GM06990 (cell line): ENCODE data around the gene GADD45B.
"Not testable (repeated sequence)": the region's sequence is repeated elsewhere in the genome, so short reads cannot be mapped to it uniquely, and the experiment has no call there.

Experiments used
- DNase-seq: peaks from one replicate; pipeline ENCODE4 v3.0.0-alpha.2; 2011; ENCODE audit not compliant: insufficient read length; ENCODE audit errors: extremely low read depth
- H3K27me3 ChIP-seq: replicated peaks from 2 replicates; pipeline ENCODE4 v1.6.0; 2011; ENCODE audit warnings: low read length; ENCODE audit not compliant: control insufficient read depth, insufficient read depth
- H3K36me3 ChIP-seq: 2 replicates; pipeline ENCODE4 v1.5.1; 2011; ENCODE audit warnings: low read length; ENCODE audit not compliant: control insufficient read depth, insufficient read depth
- H3K4me3 ChIP-seq: replicated peaks from 2 replicates; pipeline ENCODE4 v1.5.1; 2011; ENCODE audit warnings: low read depth, mild to moderate bottlenecking, control low read depth, low read length
- CTCF ChIP-seq: IDR thresholded peaks from 2 replicates; pipeline ENCODE4 v1.5.1; 2011; ENCODE audit warnings: low read length, control low read depth, mild to moderate bottlenecking, inconsistent platforms; ENCODE audit not compliant: insufficient read depth, poor library complexity, severe bottlenecking

The GADD45B gene

GRCh38 chr19:2512523-2513431 is 36.9 kb downstream of the GADD45B start:
- H3K4me3 ChIP-seq: no peak overlapping the region
- TF ChIP-seq CTCF: no peak
- no peaks in the 10 kb centered on the region for H3K27me3 ChIP-seq
- DNase-seq: no peak
- H3K36me3 ChIP-seq: no peaks in the 10 kb centered on the region; the same call in 1 of the 2 replicates

GRCh38 chr19:2514981-2515518 is 39.1 kb downstream of the GADD45B start:
- TF ChIP-seq CTCF: no peak
- Histone ChIP-seq H3K27me3 (no peaks in the 10 kb centered on the region), H3K36me3 (no peaks in the 10 kb centered on the region; the same call in none of the 2 replicates), H3K4me3 (no peak overlapping the region)
- DNase-seq: no peak

GRCh38 chr19:2516727-2517126 is 40.8 kb downstream of the GADD45B start:
- no peak overlapping the region for H3K4me3 ChIP-seq
- no peaks in the 10 kb centered on the region for H3K27me3 ChIP-seq
- no peak for DNase-seq
- no peaks in the 10 kb centered on the region; the same call in none of the 2 replicates for H3K36me3 ChIP-seq
- no peak for TF ChIP-seq CTCF

- H3K36me3 ChIP-seq: no peaks in the 10 kb centered on the region; the same call in none of the 2 replicates
- no peak overlapping the region for H3K4me3 ChIP-seq
- TF ChIP-seq CTCF: no peak
- DNase-seq: no peak
- no peaks in the 10 kb centered on the region for H3K27me3 ChIP-seq
Measured at GRCh38 chr19:2517881-2518601, 42.1 kb downstream of the GADD45B start.

GRCh38 chr19:2518856-2519255 is 42.9 kb downstream of the GADD45B start:
- DNase-seq, H3K27me3 ChIP-seq, H3K36me3 ChIP-seq, H3K4me3 ChIP-seq: not testable (repeated sequence)

- Histone ChIP-seq H3K27me3 (no peaks in the 10 kb centered on the region), H3K36me3 (no peaks in the 10 kb centered on the region; the same call in none of the 2 replicates), H3K4me3 (no peak overlapping the region)
- no peak for TF ChIP-seq CTCF
- DNase-seq: no peak
Measured at GRCh38 chr19:2519482-2519881, 43.6 kb downstream of the GADD45B start.
